WI38 (cell line): ENCODE results near the gene ABHD6.
"Not testable (repeated sequence)": the region's sequence is repeated elsewhere in the genome, so short reads cannot be mapped to it uniquely, and the experiment has no call there.

Experiments
- H3K4me3 ChIP-seq: 2 replicates; pipeline ENCODE4 v1.5.1; 2011; ENCODE audit warnings: low read depth, mild to moderate bottlenecking, control low read depth, low read length
- TF ChIP-seq, protein P1 (sequence below): IDR thresholded peaks from 2 replicates; pipeline ENCODE4 v1.5.1; 2012; ENCODE audit warnings: low read depth, mild to moderate bottlenecking, control low read depth, low read length

ABHD6 gene

DNA sequence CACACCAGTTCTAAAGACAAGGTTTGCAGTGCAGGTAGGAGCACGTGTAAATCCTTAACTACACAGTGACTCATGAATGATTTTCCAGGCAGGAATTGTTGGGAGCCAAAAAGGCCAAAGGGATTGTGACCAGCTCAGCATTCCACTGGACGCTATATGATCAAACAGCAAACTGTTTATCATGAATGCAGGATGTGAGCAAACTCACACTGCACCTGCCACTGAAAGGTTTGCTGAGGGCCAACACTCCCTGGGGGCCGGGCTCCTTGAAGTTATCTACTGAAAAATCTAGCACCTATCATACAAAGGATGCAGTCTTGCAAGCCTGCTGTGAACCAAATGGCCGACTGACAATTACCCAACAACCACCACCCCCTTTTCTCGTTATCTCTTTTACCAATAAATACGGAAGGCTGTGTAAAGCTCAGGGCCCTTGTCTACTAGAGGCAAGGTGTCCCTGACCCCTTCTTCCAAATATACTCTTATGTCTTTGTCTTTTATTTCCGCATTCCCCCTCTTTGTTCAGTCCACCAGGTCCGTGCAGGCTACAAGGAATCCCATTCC is 15.3 kb upstream of the ABHD6 start:
- no peak overlapping the region for H3K4me3 ChIP-seq
- TF ChIP-seq, protein P1, sequence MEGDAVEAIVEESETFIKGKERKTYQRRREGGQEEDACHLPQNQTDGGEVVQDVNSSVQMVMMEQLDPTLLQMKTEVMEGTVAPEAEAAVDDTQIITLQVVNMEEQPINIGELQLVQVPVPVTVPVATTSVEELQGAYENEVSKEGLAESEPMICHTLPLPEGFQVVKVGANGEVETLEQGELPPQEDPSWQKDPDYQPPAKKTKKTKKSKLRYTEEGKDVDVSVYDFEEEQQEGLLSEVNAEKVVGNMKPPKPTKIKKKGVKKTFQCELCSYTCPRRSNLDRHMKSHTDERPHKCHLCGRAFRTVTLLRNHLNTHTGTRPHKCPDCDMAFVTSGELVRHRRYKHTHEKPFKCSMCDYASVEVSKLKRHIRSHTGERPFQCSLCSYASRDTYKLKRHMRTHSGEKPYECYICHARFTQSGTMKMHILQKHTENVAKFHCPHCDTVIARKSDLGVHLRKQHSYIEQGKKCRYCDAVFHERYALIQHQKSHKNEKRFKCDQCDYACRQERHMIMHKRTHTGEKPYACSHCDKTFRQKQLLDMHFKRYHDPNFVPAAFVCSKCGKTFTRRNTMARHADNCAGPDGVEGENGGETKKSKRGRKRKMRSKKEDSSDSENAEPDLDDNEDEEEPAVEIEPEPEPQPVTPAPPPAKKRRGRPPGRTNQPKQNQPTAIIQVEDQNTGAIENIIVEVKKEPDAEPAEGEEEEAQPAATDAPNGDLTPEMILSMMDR = no peak

DNA sequence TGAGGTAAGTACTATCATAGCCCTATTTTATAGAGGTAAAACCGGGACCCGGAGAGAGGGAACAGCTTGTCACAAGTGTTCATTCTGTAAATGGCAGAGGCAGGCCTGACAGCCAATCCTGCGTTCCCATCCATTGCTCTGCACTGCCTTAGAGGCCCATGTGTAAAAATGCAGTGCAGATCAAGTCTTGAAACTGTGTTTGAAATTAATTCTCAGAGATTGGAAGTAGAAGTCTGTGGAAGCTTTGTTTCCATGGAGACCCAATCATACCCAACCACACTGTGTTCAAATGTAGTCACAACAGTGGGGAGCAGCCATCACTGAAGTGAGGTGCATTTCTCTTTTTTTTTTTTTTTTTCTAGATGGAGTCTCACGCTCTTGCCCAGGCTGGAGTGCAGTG is 13.7 kb upstream of the ABHD6 start:
- TF ChIP-seq, protein P1 = no peak
- no peak overlapping the region for H3K4me3 ChIP-seq

DNA sequence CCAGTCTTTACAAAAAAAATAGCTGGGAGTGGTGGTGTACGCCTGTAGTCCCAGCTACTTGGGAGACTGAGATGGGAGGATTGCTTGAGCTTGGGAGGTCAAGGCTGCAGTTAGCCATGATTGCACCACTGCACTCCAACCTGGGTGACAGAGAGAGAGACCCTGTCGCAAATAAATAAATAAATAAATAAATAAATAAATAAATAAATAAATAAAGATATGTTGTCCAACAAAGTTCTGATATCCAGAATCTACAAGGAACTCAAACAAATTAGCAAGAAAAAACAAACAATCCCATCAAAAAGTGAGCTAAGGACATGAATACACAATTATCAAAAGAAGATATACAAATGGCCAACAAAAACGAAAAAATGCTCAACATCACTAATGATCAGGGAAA is 9.7 kb upstream of the ABHD6 start:
- H3K4me3 ChIP-seq = not testable (repeated sequence)

DNA sequence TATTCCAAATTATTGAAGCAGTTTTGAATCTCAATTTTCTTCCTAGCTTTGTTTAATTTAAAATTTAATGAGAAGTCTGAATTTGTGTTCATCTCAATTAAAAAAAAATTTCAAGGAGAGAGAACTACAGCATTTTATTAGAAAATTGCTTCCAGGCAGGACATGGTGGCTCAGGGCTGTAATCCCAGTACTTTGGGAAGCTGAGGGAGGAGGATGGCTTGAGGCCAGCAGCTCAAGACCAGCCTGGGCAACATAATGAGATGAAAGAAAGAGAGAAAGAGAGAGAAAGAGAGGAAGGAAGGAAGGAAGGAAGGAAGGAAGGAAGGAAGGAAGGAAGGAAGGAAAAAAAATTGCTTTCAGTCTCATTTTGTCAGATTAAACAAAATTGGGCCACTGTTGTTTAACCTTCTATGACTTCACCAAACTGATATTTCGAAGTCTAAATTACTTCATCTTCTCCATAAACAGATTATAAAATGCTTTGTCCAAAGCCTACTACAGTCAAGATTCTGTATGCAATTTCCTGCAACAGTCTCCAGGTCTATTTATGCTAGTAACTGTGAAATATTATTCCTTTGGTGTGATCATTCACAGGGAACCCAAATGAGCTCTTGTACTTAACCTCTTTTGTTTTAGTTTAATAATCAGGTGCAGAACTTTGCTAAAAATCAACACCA is 6.6 kb upstream of the ABHD6 start:
- H3K4me3 ChIP-seq = no peak overlapping the region
- TF ChIP-seq, protein P1 = no peak

DNA sequence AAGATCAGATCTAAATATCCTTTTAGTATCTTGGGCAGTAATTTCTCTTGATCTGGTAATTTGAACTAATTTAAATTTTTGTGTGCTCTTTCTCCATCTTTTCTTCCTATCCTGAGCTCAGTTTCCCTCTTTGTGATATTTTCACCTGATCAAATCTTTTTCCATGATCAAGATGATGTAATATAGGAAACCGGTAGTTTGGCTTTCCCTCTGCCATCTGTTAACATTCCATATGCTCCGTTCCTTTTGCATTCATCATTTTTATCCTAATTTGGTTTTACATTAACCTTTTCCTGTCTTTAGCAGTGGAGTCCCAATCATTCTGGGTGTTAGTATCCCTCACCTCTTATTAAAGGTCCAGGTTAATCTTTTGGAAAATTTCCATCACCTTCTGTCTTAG is 5.9 kb upstream of the ABHD6 start:
- H3K4me3 ChIP-seq = no peak overlapping the region
- TF ChIP-seq, protein P1 = no peak

DNA sequence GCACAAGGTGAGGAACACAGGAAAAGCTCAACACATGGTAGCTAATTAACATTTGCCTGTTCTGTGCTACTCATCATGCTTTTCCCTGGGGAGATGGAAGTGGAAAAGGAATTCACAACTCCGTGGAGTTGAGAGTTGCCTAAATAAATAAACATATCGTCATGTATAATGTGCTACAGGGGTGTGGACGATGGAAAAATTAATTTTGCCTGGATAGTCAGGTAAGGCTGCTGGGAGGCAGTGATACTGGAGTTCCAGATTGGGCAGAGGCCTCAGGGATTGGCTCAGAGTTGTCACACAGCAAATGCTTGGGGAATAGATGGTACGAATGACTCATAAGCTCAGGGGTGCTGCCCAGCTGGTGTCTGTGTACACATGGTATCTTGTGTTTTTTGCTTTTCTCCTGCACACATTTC is 3.1 kb upstream of the ABHD6 start:
- H3K4me3 ChIP-seq = no peak overlapping the region
- TF ChIP-seq, protein P1 = no peak

DNA sequence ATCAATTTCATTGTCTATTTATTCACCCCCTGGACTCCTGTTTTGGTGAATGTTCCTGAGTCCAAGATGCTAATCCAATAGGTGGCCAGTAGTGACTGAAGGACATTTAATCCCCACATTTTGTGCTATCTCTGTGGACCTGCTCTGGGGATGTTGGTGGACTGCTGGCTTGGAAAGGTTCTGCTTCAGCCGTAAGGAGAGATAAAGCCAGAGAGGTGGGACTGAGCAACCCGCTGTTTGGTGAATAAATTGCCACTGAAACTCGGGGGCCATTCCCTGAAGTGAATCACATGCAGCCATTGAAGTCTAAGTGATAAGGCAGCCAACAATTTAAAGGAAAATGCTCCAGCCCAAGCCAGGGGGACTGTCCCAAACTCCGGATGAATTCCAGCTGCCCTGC is 1.6 kb upstream of the ABHD6 start:
- TF ChIP-seq, protein P1 = no peak
- H3K4me3 ChIP-seq = no peak overlapping the region
